Astrocyte (in vitro differentiated cells and primary cell): ENCODE data around the gene GRK3. TPM values are rescaled to one million over a fixed set of nuclear protein-coding genes. Genes with fewer than 3 reads are reported as not detected.

Source experiments
- DNase-seq: peaks from one replicate; pipeline ENCODE4 v3.0.0-alpha.2; 2010; ENCODE audit warnings: low read depth
- FAIRE-seq: peaks from 2 replicates; lab custom pipeline; 2011; peaks lifted over from hg19 to GRCh38; lab: Jason Lieb, UNC
- H2AFZ ChIP-seq: 2 replicates; pipeline ENCODE4 v1.6.0; 2012; ENCODE audit warnings: low read depth, low read length, inconsistent platforms
- H3K27ac ChIP-seq: 2 replicates; pipeline ENCODE4 v1.5.1; 2011; ENCODE audit warnings: low read depth, low read length, inconsistent platforms
- H3K27me3 ChIP-seq: 2 replicates; pipeline ENCODE4 v1.6.0; 2011; ENCODE audit warnings: low read length, inconsistent platforms; ENCODE audit not compliant: insufficient read depth
- H3K36me3 ChIP-seq: 2 replicates; pipeline ENCODE4 v1.5.1; 2011; ENCODE audit warnings: low read length, inconsistent platforms; ENCODE audit not compliant: insufficient read depth
- H3K4me1 ChIP-seq: 2 replicates; pipeline ENCODE4 v1.5.1; 2011; ENCODE audit warnings: low read length, inconsistent platforms; ENCODE audit not compliant: insufficient read depth
- H3K4me2 ChIP-seq: 2 replicates; pipeline ENCODE4 v1.6.0; 2012; ENCODE audit warnings: low read length, inconsistent platforms
- H3K4me3 ChIP-seq: 2 replicates; pipeline ENCODE4 v1.5.1; 2011; ENCODE audit warnings: low read depth, mild to moderate bottlenecking, low read length, inconsistent platforms; ENCODE audit not compliant: insufficient read depth
- H3K79me2 ChIP-seq: 2 replicates; pipeline ENCODE4 v1.6.0; 2012; ENCODE audit warnings: mild to moderate bottlenecking, low read length, inconsistent platforms; ENCODE audit not compliant: insufficient read depth
- H3K9ac ChIP-seq: 2 replicates; pipeline ENCODE4 v1.6.0; 2012; ENCODE audit warnings: mild to moderate bottlenecking, low read length, inconsistent platforms
- H3K9me3 ChIP-seq: 2 replicates; pipeline ENCODE4 v1.5.1; 2012; ENCODE audit warnings: low read depth, mild to moderate bottlenecking, low read length, inconsistent platforms; ENCODE audit not compliant: insufficient read depth
- H4K20me1 ChIP-seq: 2 replicates; pipeline ENCODE4 v1.6.0; 2012; ENCODE audit warnings: low read length, inconsistent platforms; ENCODE audit not compliant: insufficient read depth
- H3K27ac Mint-ChIP-seq: one replicate; pipeline ENCODE4 v1.8.0; 2021; ENCODE audit warnings: mild to moderate bottlenecking, mixed read lengths; ENCODE audit not compliant: unreplicated experiment
- H3K27me3 Mint-ChIP-seq: one replicate; pipeline ENCODE4 v1.8.0; 2021; ENCODE audit warnings: low read depth, mixed read lengths; ENCODE audit not compliant: unreplicated experiment
- H3K36me3 Mint-ChIP-seq: one replicate; pipeline ENCODE4 v1.8.0; 2021; ENCODE audit warnings: low read depth, mixed read lengths; ENCODE audit not compliant: unreplicated experiment
- H3K4me1 Mint-ChIP-seq: one replicate; pipeline ENCODE4 v1.8.0; 2021; ENCODE audit warnings: low read depth, mixed read lengths; ENCODE audit not compliant: unreplicated experiment
- H3K4me3 Mint-ChIP-seq: one replicate; pipeline ENCODE4 v1.8.0; 2021; ENCODE audit warnings: mild to moderate bottlenecking, moderate library complexity, mixed read lengths; ENCODE audit not compliant: unreplicated experiment
- H3K9me3 Mint-ChIP-seq: one replicate; pipeline ENCODE4 v1.8.0; 2021; ENCODE audit warnings: mild to moderate bottlenecking, mixed read lengths; ENCODE audit not compliant: unreplicated experiment
- EZH2 ChIP-seq: IDR thresholded peaks from 2 replicates; pipeline ENCODE4 v1.6.1; 2012; ENCODE audit warnings: mild to moderate bottlenecking, low read length, inconsistent platforms; ENCODE audit not compliant: insufficient read depth
- total RNA-seq: library from RNA; stranded (reverse); gene quantifications from 2 replicates; pipeline ENCODE4 v1.2.1, GENCODE V29; 2021
- TF ChIP-seq, protein P1 (sequence below): IDR thresholded peaks from 2 replicates; pipeline ENCODE4 v1.5.1; 2011; ENCODE audit warnings: low read depth, mild to moderate bottlenecking, inconsistent platforms, low read length, moderate library complexity; ENCODE audit not compliant: insufficient read depth

GRK3 gene
- total RNA-seq, 1 donor from 2014 or later = 7.2 TPM

- Histone ChIP-seq H3K4me3 (no peak overlapping the region), H3K4me1 (no peaks in the 10 kb centered on the region), H4K20me1 (no peaks in the 10 kb centered on the region), H3K36me3 (no peaks in the 10 kb centered on the region), H3K27me3 (no peaks in the 10 kb centered on the region), H3K4me2 (no peak overlapping the region), H3K27ac (no peak overlapping the region), H2AFZ (no peak overlapping the region), H3K9me3 (no peaks in the 10 kb centered on the region), H3K9ac (no peak overlapping the region), H3K79me2 (no peaks in the 10 kb centered on the region)
- no peak for FAIRE-seq
- H3K4me1 Mint-ChIP-seq = peaks cover 2% of the 10 kb centered on the region
- no peak overlapping the region for H3K27ac Mint-ChIP-seq
- no peak for TF ChIP-seq EZH2
- TF ChIP-seq, protein P1, sequence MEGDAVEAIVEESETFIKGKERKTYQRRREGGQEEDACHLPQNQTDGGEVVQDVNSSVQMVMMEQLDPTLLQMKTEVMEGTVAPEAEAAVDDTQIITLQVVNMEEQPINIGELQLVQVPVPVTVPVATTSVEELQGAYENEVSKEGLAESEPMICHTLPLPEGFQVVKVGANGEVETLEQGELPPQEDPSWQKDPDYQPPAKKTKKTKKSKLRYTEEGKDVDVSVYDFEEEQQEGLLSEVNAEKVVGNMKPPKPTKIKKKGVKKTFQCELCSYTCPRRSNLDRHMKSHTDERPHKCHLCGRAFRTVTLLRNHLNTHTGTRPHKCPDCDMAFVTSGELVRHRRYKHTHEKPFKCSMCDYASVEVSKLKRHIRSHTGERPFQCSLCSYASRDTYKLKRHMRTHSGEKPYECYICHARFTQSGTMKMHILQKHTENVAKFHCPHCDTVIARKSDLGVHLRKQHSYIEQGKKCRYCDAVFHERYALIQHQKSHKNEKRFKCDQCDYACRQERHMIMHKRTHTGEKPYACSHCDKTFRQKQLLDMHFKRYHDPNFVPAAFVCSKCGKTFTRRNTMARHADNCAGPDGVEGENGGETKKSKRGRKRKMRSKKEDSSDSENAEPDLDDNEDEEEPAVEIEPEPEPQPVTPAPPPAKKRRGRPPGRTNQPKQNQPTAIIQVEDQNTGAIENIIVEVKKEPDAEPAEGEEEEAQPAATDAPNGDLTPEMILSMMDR = no peak
- no peak overlapping the region for H3K4me3 Mint-ChIP-seq
- no peaks in the 10 kb centered on the region for H3K9me3 Mint-ChIP-seq
- H3K27me3 Mint-ChIP-seq = no peaks in the 10 kb centered on the region
- no peak for DNase-seq
- no peaks in the 10 kb centered on the region for H3K36me3 Mint-ChIP-seq
Measured at GRCh38 chr22:25654676-25655075, 90.2 kb downstream of the GRK3 start.

GRCh38 chr22:25655371-25655935, 91.0 kb downstream of the GRK3 start:
- Histone ChIP-seq H3K36me3 (no peaks in the 10 kb centered on the region), H3K9me3 (no peaks in the 10 kb centered on the region), H3K4me1 (no peaks in the 10 kb centered on the region), H3K27me3 (no peaks in the 10 kb centered on the region), H2AFZ (no peak overlapping the region), H3K4me2 (no peak overlapping the region), H3K4me3 (no peak overlapping the region), H3K27ac (no peak overlapping the region), H4K20me1 (no peaks in the 10 kb centered on the region), H3K79me2 (no peaks in the 10 kb centered on the region), H3K9ac (no peak overlapping the region)
- no peak overlapping the region for H3K4me3 Mint-ChIP-seq
- H3K4me1 Mint-ChIP-seq = no peaks in the 10 kb centered on the region
- H3K9me3 Mint-ChIP-seq = no peaks in the 10 kb centered on the region
- no peaks in the 10 kb centered on the region for H3K27me3 Mint-ChIP-seq
- DNase-seq (no peak), FAIRE-seq (no peak)
- H3K36me3 Mint-ChIP-seq = no peaks in the 10 kb centered on the region
- no peak overlapping the region for H3K27ac Mint-ChIP-seq
- TF ChIP-seq EZH2 = no peak
- TF ChIP-seq, protein P1 = no peak

DNA sequence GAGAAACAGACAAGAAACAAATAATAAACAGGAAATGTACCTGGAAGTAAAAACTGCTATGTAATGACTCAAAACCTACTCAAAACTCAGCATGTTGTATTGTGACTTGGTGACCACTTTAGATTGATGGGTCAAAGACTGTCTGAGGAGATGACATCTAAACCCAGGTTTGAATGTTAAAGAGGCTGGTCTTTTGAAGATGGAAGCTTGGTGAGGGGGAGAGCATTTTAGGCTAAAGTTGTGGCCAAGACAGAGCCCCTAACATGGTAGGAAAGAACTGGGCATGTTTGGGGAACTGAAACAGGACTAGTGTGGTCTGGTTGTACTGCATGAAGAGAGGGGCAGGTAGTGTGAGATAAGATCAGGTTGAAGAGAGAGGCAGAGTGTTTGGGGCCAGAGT, 92.2 kb downstream of the GRK3 start:
- FAIRE-seq (no peak), DNase-seq (no peak)
- Histone ChIP-seq H3K36me3 (no peaks in the 10 kb centered on the region), H3K9me3 (no peaks in the 10 kb centered on the region), H4K20me1 (no peaks in the 10 kb centered on the region), H2AFZ (no peak overlapping the region), H3K27ac (no peak overlapping the region), H3K9ac (no peak overlapping the region), H3K4me1 (no peaks in the 10 kb centered on the region), H3K27me3 (no peaks in the 10 kb centered on the region), H3K79me2 (no peaks in the 10 kb centered on the region), H3K4me2 (no peak overlapping the region), H3K4me3 (no peak overlapping the region)
- no peaks in the 10 kb centered on the region for H3K9me3 Mint-ChIP-seq
- H3K4me3 Mint-ChIP-seq = no peak overlapping the region
- H3K27me3 Mint-ChIP-seq = no peaks in the 10 kb centered on the region
- H3K4me1 Mint-ChIP-seq = no peaks in the 10 kb centered on the region
- no peaks in the 10 kb centered on the region for H3K36me3 Mint-ChIP-seq
- H3K27ac Mint-ChIP-seq = no peak overlapping the region
- TF ChIP-seq EZH2 = no peak
- TF ChIP-seq, protein P1 = no peak
